Left lung (tissue), 10 donors: ENCODE measurements around the gene NEGR1. TPM values are rescaled to one million over a fixed set of nuclear protein-coding genes. Genes with fewer than 3 reads are reported as not detected.

ENCODE experiments used
- ATAC-seq: fragments of 200-7000 bp; cut with Tn5 transposase; one replicate; pipeline ENCODE4 v1.9.1; 2020; ENCODE audit warnings: moderate library complexity
- DNase-seq, 4 donors: peaks; one replicate each; pipeline ENCODE4 v3.0.0-alpha.2; 2013 to 2020
- H3K27ac ChIP-seq, 2 donors: fragments of 200-600 bp; sonication (generic) in 1 of 2; one replicate each; pipeline versions ENCODE4 v1.5.0 to v1.8.0; 2020 to 2021
- H3K27me3 ChIP-seq, 2 donors: fragments of 200-600 bp; sonication (generic) in 1 of 2; one replicate each; pipeline versions ENCODE4 v1.5.0 to v1.8.0; 2020 to 2021
- H3K36me3 ChIP-seq, 2 donors: fragments of 200-600 bp; sonication (generic) in 1 of 2; one replicate each; pipeline versions ENCODE4 v1.5.0 to v1.8.0; 2020 to 2021
- H3K4me1 ChIP-seq, 2 donors: fragments of 200-600 bp; one replicate each; pipeline ENCODE4 v1.8.0; 2021
- H3K4me3 ChIP-seq, 2 donors: fragments of 200-600 bp; sonication (generic) in 1 of 2; one replicate each; pipeline versions ENCODE4 v1.5.0 to v1.8.0; 2020 to 2021; ENCODE audit warnings: mild to moderate bottlenecking in 1 of 2
- H3K9me3 ChIP-seq, 2 donors: fragments of 200-600 bp; sonication (generic) in 1 of 2; one replicate each; pipeline versions ENCODE4 v1.5.0 to v1.8.0; 2020 to 2021
- CTCF ChIP-seq, 2 donors: fragments of 200-600 bp; sonication (generic) in 1 of 2; IDR thresholded peaks; one replicate each; pipeline versions ENCODE4 v1.5.0 to v1.8.0; 2021; ENCODE audit warnings: antibody characterized with exemption in 2 of 2
- intact Hi-C, 2 donors: fragments of 100-400 bp; cut with DNase I; formaldehyde crosslinking; loops; one replicate each; pipeline versions ENCODE4 v1.11.2 to v1.14.2; 2022
- polyA plus RNA-seq, 6 donors: library from polyadenylated mRNA; unstranded; fragments of 120-200 nt; gene quantifications; one replicate each; pipeline ENCODE4 v1.2.1, GENCODE V29; 2013; ENCODE audit not compliant: insufficient read length in 6 of 6
- total RNA-seq, 2 donors: library from RNA; stranded (reverse); fragmentation: NEBNext Ultra II Directional; extraction: Animal tissue kit (Norgen Biotek cat#: 25700); gene quantifications; one replicate each; pipeline ENCODE4 v1.2.1, GENCODE V29; 2021
- donor health status: DM: no; HTN: yes; CAD: no.
- donor health status: DM: no; HTN: no; CAD: no.

The NEGR1 gene
- total and polyA plus RNA-seq, 8 donors = 2.4 to 5.7 (median 3.5) TPM

GRCh38 chr1:72283307-72284083, 1.2 kb upstream of the NEGR1 start:
- no peak for TF ChIP-seq CTCF (IDR thresholded peaks at IDR 0.05)
- intact Hi-C loops = no loop called here
- peaks cover 0 to 15% of the 10 kb centered on the region in 2 donors for H3K4me1 ChIP-seq
- H3K27me3 ChIP-seq = peaks cover 0 to 28% of the 10 kb centered on the region in 2 donors
- H3K4me3 ChIP-seq = peak overlapping the region; percentile 39 to 64
- no peaks in the 10 kb centered on the region for H3K9me3 ChIP-seq
- peak overlapping the region; percentile 81 to 91 for H3K27ac ChIP-seq
- H3K36me3 ChIP-seq = no peaks in the 10 kb centered on the region
- peak; percentile 90 for ATAC-seq
- DNase-seq = peak; percentile 76 to 91 (median 89)

GRCh38 chr1:72283022-72283306, 625 bp upstream of the NEGR1 start:
- H3K4me3 ChIP-seq = peak overlapping the region; percentile 39 to 64
- no peaks in the 10 kb centered on the region for H3K9me3 ChIP-seq
- intact Hi-C loops = no loop called here
- peaks cover 0 to 15% of the 10 kb centered on the region in 2 donors for H3K4me1 ChIP-seq
- no peaks in the 10 kb centered on the region for H3K36me3 ChIP-seq
- H3K27ac ChIP-seq = peak overlapping the region; percentile 81 to 91
- TF ChIP-seq CTCF (IDR thresholded peaks at IDR 0.05) = no peak
- H3K27me3 ChIP-seq = peaks cover 0 to 28% of the 10 kb centered on the region in 2 donors
- ATAC-seq (no peak), DNase-seq (no peak)

- TF ChIP-seq CTCF (IDR thresholded peaks at IDR 0.05) = no peak
- Histone ChIP-seq H3K27ac (no peak overlapping the region), H3K9me3 (no peaks in the 10 kb centered on the region), H3K4me1 (peaks cover 0 to 15% of the 10 kb centered on the region in 2 donors), H3K36me3 (no peaks in the 10 kb centered on the region), H3K27me3 (peaks cover 0 to 28% of the 10 kb centered on the region in 2 donors), H3K4me3 (peak overlapping the region; percentile 39 to 64)
- ATAC-seq = no peak
- intact Hi-C loops = no loop called here
- peak in 1 of 4 donors; percentile 1 for DNase-seq
Measured at GRCh38 chr1:72281637-72282270, 585 bp downstream of the NEGR1 start.

GRCh38 chr1:72281144-72281543, 1.2 kb downstream of the NEGR1 start:
- TF ChIP-seq CTCF (IDR thresholded peaks at IDR 0.05) = no peak
- H3K27ac ChIP-seq = no peak overlapping the region

GRCh38 chr1:72280711-72281110, 1.6 kb downstream of the NEGR1 start:
- Histone ChIP-seq H3K4me1 (peaks cover 0 to 15% of the 10 kb centered on the region in 2 donors), H3K9me3 (no peaks in the 10 kb centered on the region), H3K27ac (no peak overlapping the region), H3K27me3 (peaks cover 0 to 28% of the 10 kb centered on the region in 2 donors), H3K4me3 (no peak overlapping the region), H3K36me3 (no peaks in the 10 kb centered on the region)
- ATAC-seq = no peak
- DNase-seq = no peak
- intact Hi-C loops = no loop called here
- TF ChIP-seq CTCF (IDR thresholded peaks at IDR 0.05) = no peak

More at GRCh38 chr1:72281144-72281543, 1.2 kb downstream of the NEGR1 start:
- no peak for ATAC-seq
- H3K9me3 ChIP-seq = no peaks in the 10 kb centered on the region
- H3K36me3 ChIP-seq = no peaks in the 10 kb centered on the region
- intact Hi-C loops = no loop called here
- H3K4me3 ChIP-seq = no peak overlapping the region
- H3K4me1 ChIP-seq = peaks cover 0 to 15% of the 10 kb centered on the region in 2 donors
- peaks cover 0 to 28% of the 10 kb centered on the region in 2 donors for H3K27me3 ChIP-seq
- peak in 1 of 4 donors; percentile 2 for DNase-seq
